ENCODE measurements around the gene CMTM8. TPM values are rescaled to one million over a fixed set of nuclear protein-coding genes. Genes with fewer than 3 reads are reported as not detected.

The CMTM8 gene
- total and polyA plus RNA-seq, 2 of the 8 experiments (the other 6 are each of a cell fraction or from before 2014, with no cell fraction given) = 10.5 to 22.4 TPM

DNA sequence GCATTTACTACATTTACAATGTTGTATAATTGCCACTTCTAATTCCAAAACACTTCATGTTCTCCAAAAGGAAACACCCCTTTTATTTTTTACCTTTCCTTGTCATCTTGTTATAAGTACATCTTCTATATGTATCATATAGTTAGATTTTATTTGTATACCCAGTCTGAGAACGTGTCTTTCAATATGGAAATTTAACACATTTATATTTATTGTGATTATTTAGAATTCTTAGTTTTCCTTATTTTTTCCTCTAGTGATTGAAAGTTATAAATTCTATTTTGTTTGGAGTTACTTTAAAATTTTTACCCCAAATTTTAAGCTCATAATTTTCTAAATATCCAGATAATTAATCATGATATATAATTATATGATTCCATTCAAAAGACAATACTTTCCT, 15.8 kb downstream of the CMTM8 start:
- no peaks in the 10 kb centered on the region for H3K36me3 ChIP-seq (ENCODE audit: control insufficient read depth in 2 of 4, insufficient read depth in 4 of 4, low read length in 3 of 4)
- no peak overlapping the region for H3K9ac ChIP-seq (replicated peaks in 1 of 4; ENCODE audit: extremely low read depth in 1 of 4, low read depth in 3 of 4, low read length in 3 of 4)
- no peaks in the 10 kb centered on the region for H3K23me2 ChIP-seq (ENCODE audit: low read depth, low read length)
- H2BK12ac ChIP-seq (ENCODE audit: low read depth, low read length) = no peak overlapping the region
- H3K79me1 ChIP-seq (ENCODE audit: low read depth, low read length) = no peaks in the 10 kb centered on the region
- WGBS, 2 experiments (ENCODE audit: extremely low coverage in 1 of 2, insufficient coverage in 1 of 2, insufficient read length in 1 of 2, insufficient replicate concordance in 2 of 2, low coverage in 1 of 2, low lambda C conversion rate in 2 of 2, missing lambda C conversion rate in 1 of 2) = 96% methylated on average over 1 of the region's 1 CpG; no CpG with 5 or more reads in 1 of the 2 experiments
- H2BK5ac ChIP-seq (ENCODE audit: low read depth, low read length) = no peak overlapping the region
- no peak overlapping the region for H3K4me3 ChIP-seq (ENCODE audit: extremely low read depth in 1 of 4, insufficient read depth in 2 of 4, low read depth in 3 of 4, low read length in 4 of 4)
- H3K4me2 ChIP-seq (ENCODE audit: insufficient read depth in 1 of 2, low read depth in 2 of 2, low read length in 2 of 2) = no peak overlapping the region
- H3K56ac ChIP-seq (replicated peaks; ENCODE audit: insufficient read length, low read depth, low read length) = no peak overlapping the region
- H3K79me2 ChIP-seq (ENCODE audit: control insufficient read depth in 1 of 2, insufficient read depth in 2 of 2, low read length in 2 of 2) = 0 out of 4 replicates have a peak, but pooled peaks cover 3% of the 10 kb centered on the region in 2 experiments
- no peak overlapping the region for H2AK5ac ChIP-seq (ENCODE audit: low read depth, low read length)
- TF ChIP-seq GABPA (IDR thresholded peaks at IDR 0.05; ENCODE audit: borderline replicate concordance, insufficient read depth, low read length) = no peak
- no peak for TF ChIP-seq HDAC6 (IDR thresholded peaks at IDR 0.05; ENCODE audit: low read depth, low read length)
- no peak for TF ChIP-seq SIRT6 (IDR thresholded peaks at IDR 0.05; ENCODE audit: low read length)
- TF ChIP-seq POU5F1 (IDR thresholded peaks at IDR 0.05; ENCODE audit: low read depth, low read length) = no peak
- no peak for TF ChIP-seq POLR2AphosphoS5 (IDR thresholded peaks at IDR 0.05; ENCODE audit: low read depth, low read length)
- TF ChIP-seq, protein P1, sequence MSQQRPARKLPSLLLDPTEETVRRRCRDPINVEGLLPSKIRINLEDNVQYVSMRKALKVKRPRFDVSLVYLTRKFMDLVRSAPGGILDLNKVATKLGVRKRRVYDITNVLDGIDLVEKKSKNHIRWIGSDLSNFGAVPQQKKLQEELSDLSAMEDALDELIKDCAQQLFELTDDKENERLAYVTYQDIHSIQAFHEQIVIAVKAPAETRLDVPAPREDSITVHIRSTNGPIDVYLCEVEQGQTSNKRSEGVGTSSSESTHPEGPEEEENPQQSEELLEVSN (IDR thresholded peaks at IDR 0.05) = no peak
- no peak for TF ChIP-seq ASH2L (IDR thresholded peaks at IDR 0.05; ENCODE audit: low read length)
- no peak for TF ChIP-seq CTBP2 (IDR thresholded peaks at IDR 0.05; ENCODE audit: borderline replicate concordance, insufficient read depth, insufficient read length, low read length)
- TF ChIP-seq KDM1A (IDR thresholded peaks at IDR 0.05; ENCODE audit: borderline replicate concordance, low read length) = no peak
- TF ChIP-seq EZH2 (IDR thresholded peaks at IDR 0.05; ENCODE audit: low read depth, low read length, severe bottlenecking) = no peak
- TF ChIP-seq SP2 (IDR thresholded peaks at IDR 0.05; ENCODE audit: low read length) = no peak
- TF ChIP-seq HDAC2 (IDR thresholded peaks at IDR 0.05; ENCODE audit: borderline replicate concordance in 1 of 2, low read depth in 2 of 2, low read length in 2 of 2) = no peak
- ChIA-PET POLR2A (ENCODE audit: partially characterized antibody) (interaction anchor here (1.6 kb wide), 1 partner anchor 10 kb away, joined by 3 read pairs; no protein-coding TSS in a partner anchor), CTCF (ENCODE audit: partially characterized antibody) (interaction anchor here (0.9 to 1.9 kb wide), 3 partner anchors 66 to 753 kb away, joined by 3 to 10 read pairs (median 5); no protein-coding TSS in a partner anchor)
- no peak overlapping the region for H4K8ac ChIP-seq (ENCODE audit: extremely low read depth, insufficient read depth, low read length)
- H3K14ac ChIP-seq (ENCODE audit: insufficient read length) = no peak overlapping the region
- no peak overlapping the region for H3K27ac ChIP-seq (ENCODE audit: low read depth, low read length)
- H2BK120ac ChIP-seq (replicated peaks; ENCODE audit: low read depth, low read length) = no peak overlapping the region
- no peak overlapping the region for H4K5ac ChIP-seq (ENCODE audit: insufficient read length, low read depth, low read length)
- H2BK20ac ChIP-seq (ENCODE audit: low read length) = no peak overlapping the region
- no peak overlapping the region for H4K91ac ChIP-seq (replicated peaks; ENCODE audit: insufficient read length, low read length)
- no peak for DNase-seq (ENCODE audit: low read depth in 1 of 2, low spot score in 2 of 2)
- H3K18ac ChIP-seq (ENCODE audit: extremely low read depth, low read length) = no peak overlapping the region
- no peak overlapping the region for H2AFZ ChIP-seq (ENCODE audit: low read length)
- FAIRE-seq = no peak
- no peak overlapping the region for H3K23ac ChIP-seq (ENCODE audit: insufficient read length)
- H3K4ac ChIP-seq (replicated peaks; ENCODE audit: insufficient read length, low read depth, low read length) = no peak overlapping the region
- 0 out of 4 replicates have a peak, but pooled peaks cover 0 to 6% of the 10 kb centered on the region in 2 experiments for H3K9me3 ChIP-seq (ENCODE audit: insufficient read depth in 2 of 2, low read depth in 1 of 2, low read length in 1 of 2)
- no peaks in the 10 kb centered on the region for H3K4me1 ChIP-seq (replicated peaks in 1 of 4; ENCODE audit: control insufficient read depth in 3 of 4, insufficient read depth in 4 of 4, low read length in 3 of 4)
- H3K27me3 ChIP-seq (replicated peaks in 1 of 4; ENCODE audit: control insufficient read depth in 3 of 4, extremely low read depth in 1 of 4, insufficient read depth in 3 of 4, low read length in 3 of 4) = no peaks in the 10 kb centered on the region
- no peaks in the 10 kb centered on the region for H4K20me1 ChIP-seq (replicated peaks in 1 of 2; ENCODE audit: control insufficient read depth in 1 of 2, insufficient read depth in 2 of 2, low read length in 2 of 2)
- no peak overlapping the region for H2BK15ac ChIP-seq (ENCODE audit: low read length)
